HEK293 (cell line): ENCODE measurements around the gene ABR.

Experiments used
- BCL11A ChIP-seq: fragments of 450-650 bp; formaldehyde crosslinking; IDR thresholded peaks from 2 replicates; pipeline ENCODE4 v1.5.1; 2016; ENCODE audit warnings: low read depth, missing biosample characterization, missing genetic modification characterization
- KLF7 ChIP-seq: fragments of 450-650 bp; formaldehyde crosslinking; IDR thresholded peaks from 2 replicates; pipeline ENCODE4 v1.5.1; 2016; ENCODE audit warnings: missing biosample characterization, missing genetic modification characterization, borderline replicate concordance
- YY2 ChIP-seq: fragments of 450-650 bp; formaldehyde crosslinking; IDR thresholded peaks from 2 replicates; pipeline ENCODE4 v1.5.1; 2016; ENCODE audit warnings: missing biosample characterization, missing genetic modification characterization
- ZBTB48 ChIP-seq: fragments of 450-650 bp; formaldehyde crosslinking; IDR thresholded peaks from 2 replicates; pipeline ENCODE4 v1.5.1; 2016; ENCODE audit warnings: missing biosample characterization, missing genetic modification characterization
- ZEB2 ChIP-seq: fragments of 450-650 bp; formaldehyde crosslinking; IDR thresholded peaks from 2 replicates; pipeline ENCODE4 v1.5.1; 2016; ENCODE audit warnings: missing biosample characterization, missing genetic modification characterization
- ZFHX2 ChIP-seq: fragments of 450-650 bp; formaldehyde crosslinking; conservative IDR thresholded peaks from 2 replicates; pipeline ENCODE4 v1.5.1; 2016; ENCODE audit warnings: missing biosample characterization, missing genetic modification characterization
- ZNF2 ChIP-seq: fragments of 450-650 bp; formaldehyde crosslinking; IDR thresholded peaks from 2 replicates; pipeline ENCODE4 v1.5.1; 2016; ENCODE audit warnings: missing biosample characterization, missing genetic modification characterization
- ZNF302 ChIP-seq: fragments of 450-650 bp; formaldehyde crosslinking; IDR thresholded peaks from 2 replicates; pipeline ENCODE4 v1.5.1; 2016; ENCODE audit warnings: missing biosample characterization, missing genetic modification characterization, low read depth
- ZNF311 ChIP-seq: fragments of 450-650 bp; formaldehyde crosslinking; IDR thresholded peaks from 2 replicates; pipeline ENCODE4 v1.5.1; 2017; ENCODE audit warnings: missing biosample characterization, missing genetic modification characterization, borderline replicate concordance
- ZNF350 ChIP-seq: fragments of 450-650 bp; formaldehyde crosslinking; IDR thresholded peaks from 2 replicates; pipeline ENCODE4 v1.5.0; 2017; ENCODE audit warnings: missing biosample characterization, mild to moderate bottlenecking, missing genetic modification characterization
- ZNF404 ChIP-seq: fragments of 450-650 bp; formaldehyde crosslinking; IDR thresholded peaks from 2 replicates; pipeline ENCODE4 v1.5.1; 2017; ENCODE audit warnings: missing biosample characterization, missing genetic modification characterization
- ZNF416 ChIP-seq: fragments of 450-650 bp; formaldehyde crosslinking; IDR thresholded peaks from 2 replicates; pipeline ENCODE4 v1.5.1; 2016; ENCODE audit warnings: missing biosample characterization, missing genetic modification characterization
- ZNF521 ChIP-seq: fragments of 450-650 bp; formaldehyde crosslinking; IDR thresholded peaks from 2 replicates; pipeline ENCODE4 v1.5.1; 2017; ENCODE audit warnings: missing biosample characterization, mild to moderate bottlenecking, missing genetic modification characterization
- ZNF596 ChIP-seq: fragments of 450-650 bp; IDR thresholded peaks from 2 replicates; pipeline ENCODE4 v1.5.0; 2018; ENCODE audit warnings: missing biosample characterization, mild to moderate bottlenecking, missing genetic modification characterization, moderate library complexity
- ZNF600 ChIP-seq: fragments of 450-650 bp; formaldehyde crosslinking; IDR thresholded peaks from 2 replicates; pipeline ENCODE4 v1.5.1; 2016; ENCODE audit warnings: missing biosample characterization, missing genetic modification characterization
- ZNF701 ChIP-seq: fragments of 450-650 bp; formaldehyde crosslinking; IDR thresholded peaks from 2 replicates; pipeline ENCODE4 v1.5.1; 2016; ENCODE audit warnings: missing biosample characterization, missing genetic modification characterization
- ZNF792 ChIP-seq: fragments of 450-650 bp; formaldehyde crosslinking; IDR thresholded peaks from 2 replicates; pipeline ENCODE4 v1.5.1; 2016; ENCODE audit warnings: missing biosample characterization, missing genetic modification characterization
- ZSCAN30 ChIP-seq: fragments of 450-650 bp; IDR thresholded peaks from 2 replicates; pipeline ENCODE4 v1.5.1; 2018; ENCODE audit warnings: missing biosample characterization, mild to moderate bottlenecking, missing genetic modification characterization, moderate library complexity
- TF ChIP-seq, protein P1 (sequence below): fragments of 450-650 bp; formaldehyde crosslinking; IDR thresholded peaks from 2 replicates; pipeline ENCODE4 v1.5.1; 2016; ENCODE audit warnings: missing biosample characterization, missing genetic modification characterization
- TF ChIP-seq, protein P2 (sequence below): fragments of 450-650 bp; formaldehyde crosslinking; conservative IDR thresholded peaks from 2 replicates; pipeline ENCODE4 v1.5.1; 2016; ENCODE audit warnings: low read depth, missing biosample characterization, missing genetic modification characterization
- TF ChIP-seq, protein P3 (sequence below): fragments of 450-650 bp; formaldehyde crosslinking; IDR thresholded peaks from 2 replicates; pipeline ENCODE4 v1.5.1; 2017; ENCODE audit warnings: missing biosample characterization, missing genetic modification characterization
- TF ChIP-seq, protein P4 (sequence below): fragments of 450-650 bp; formaldehyde crosslinking; IDR thresholded peaks from 2 replicates; pipeline ENCODE4 v1.5.1; 2016; ENCODE audit warnings: missing biosample characterization, missing genetic modification characterization

ABR gene

DNA sequence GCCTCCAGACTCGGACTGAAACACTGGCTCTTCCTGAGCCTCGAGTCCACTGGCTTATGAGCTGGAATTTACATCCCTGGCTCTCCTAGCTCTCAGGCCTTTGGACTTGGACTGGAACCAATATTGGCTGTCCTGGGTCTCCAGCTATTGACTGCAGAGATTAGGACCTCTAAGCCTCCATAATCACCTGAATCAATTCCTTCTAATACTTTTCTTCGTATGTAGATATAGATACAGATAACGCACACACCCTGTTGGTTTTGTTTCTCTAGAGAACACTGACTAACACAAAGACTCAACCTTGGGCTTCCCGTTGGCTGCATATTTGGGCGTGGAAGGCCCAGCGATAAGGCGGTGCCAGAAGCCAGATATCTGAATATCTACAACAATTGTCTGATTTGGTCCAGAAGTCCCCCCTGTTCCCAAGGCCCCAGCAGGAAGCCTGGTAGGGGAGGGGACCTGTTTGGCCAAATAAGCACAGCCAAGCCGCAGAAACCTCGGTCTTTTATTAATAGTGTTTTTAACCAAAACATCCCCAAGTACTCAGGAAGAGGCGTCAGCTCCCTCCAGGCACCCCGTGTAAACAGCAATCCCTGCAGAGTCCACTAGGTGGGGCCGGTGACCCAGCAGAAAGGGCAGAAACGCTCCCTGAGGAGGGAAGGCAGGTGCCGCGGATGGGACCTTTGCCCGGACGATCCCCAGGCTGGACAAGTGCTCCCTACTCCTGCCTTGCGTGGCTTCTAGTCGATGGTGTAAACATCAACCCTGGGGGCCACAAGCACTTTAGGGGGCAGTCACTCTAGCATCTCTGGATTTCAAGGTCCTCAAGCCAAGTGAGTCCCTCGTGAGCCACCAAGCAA lies 57.0 kb downstream of the ABR start (continued):
- TF ChIP-seq KLF7 (tag by site-specific recombination) (no peak), ZFHX2 (tag by site-specific recombination) (no peak), ZNF404 (tag by site-specific recombination) (no peak), ZNF596 (tag by site-specific recombination) (no peak), BCL11A (tag by site-specific recombination) (no peak), ZBTB48 (tag by site-specific recombination) (peak; percentile 70; the same call in 1 of the 2 replicates), ZNF302 (tag by site-specific recombination) (no peak), ZNF2 (tag by site-specific recombination) (peak; percentile 64; the same call in 1 of the 2 replicates), ZNF600 (0 out of 2 replicates have a peak, but pooled peaks have one; percentile 24), ZNF350 (tag by site-specific recombination) (no peak), ZNF792 (no peak), ZNF311 (tag by site-specific recombination) (no peak), ZNF416 (tag by site-specific recombination) (no peak), ZEB2 (tag by site-specific recombination) (0 out of 2 replicates have a peak, but pooled peaks have one; percentile 51), ZNF521 (no peak), ZSCAN30 (tag by site-specific recombination) (0 out of 2 replicates have a peak, but pooled peaks have one; percentile 44), ZNF701 (peak; percentile 86), YY2 (tag by site-specific recombination) (no peak)
- TF ChIP-seq, protein P1, sequence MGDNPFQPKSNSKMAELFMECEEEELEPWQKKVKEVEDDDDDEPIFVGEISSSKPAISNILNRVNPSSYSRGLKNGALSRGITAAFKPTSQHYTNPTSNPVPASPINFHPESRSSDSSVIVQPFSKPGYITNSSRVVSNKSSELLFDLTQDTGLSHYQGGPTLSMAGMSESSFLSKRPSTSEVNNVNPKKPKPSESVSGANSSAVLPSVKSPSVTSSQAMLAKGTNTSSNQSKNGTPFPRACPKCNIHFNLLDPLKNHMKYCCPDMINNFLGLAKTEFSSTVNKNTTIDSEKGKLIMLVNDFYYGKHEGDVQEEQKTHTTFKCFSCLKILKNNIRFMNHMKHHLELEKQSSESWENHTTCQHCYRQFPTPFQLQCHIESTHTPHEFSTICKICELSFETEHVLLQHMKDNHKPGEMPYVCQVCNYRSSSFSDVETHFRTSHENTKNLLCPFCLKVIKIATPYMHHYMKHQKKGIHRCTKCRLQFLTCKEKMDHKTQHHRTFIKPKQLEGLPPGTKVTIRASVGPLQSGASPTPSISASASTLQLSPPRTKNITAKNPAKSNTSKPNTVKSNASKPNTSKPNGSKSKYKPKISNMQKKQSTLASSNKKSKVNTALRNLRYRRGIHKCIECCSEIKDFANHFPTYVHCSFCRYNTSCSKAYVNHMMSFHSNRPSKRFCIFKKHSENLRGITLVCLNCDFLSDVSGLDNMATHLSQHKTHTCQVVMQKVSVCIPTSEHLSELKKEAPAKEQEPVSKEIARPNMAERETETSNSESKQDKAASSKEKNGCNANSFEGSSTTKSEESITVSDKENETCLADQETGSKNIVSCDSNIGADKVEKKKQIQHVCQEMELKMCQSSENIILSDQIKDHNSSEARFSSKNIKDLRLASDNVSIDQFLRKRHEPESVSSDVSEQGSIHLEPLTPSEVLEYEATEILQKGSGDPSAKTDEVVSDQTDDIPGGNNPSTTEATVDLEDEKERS (tag by site-specific recombination), result no peak
- TF ChIP-seq, protein P2, sequence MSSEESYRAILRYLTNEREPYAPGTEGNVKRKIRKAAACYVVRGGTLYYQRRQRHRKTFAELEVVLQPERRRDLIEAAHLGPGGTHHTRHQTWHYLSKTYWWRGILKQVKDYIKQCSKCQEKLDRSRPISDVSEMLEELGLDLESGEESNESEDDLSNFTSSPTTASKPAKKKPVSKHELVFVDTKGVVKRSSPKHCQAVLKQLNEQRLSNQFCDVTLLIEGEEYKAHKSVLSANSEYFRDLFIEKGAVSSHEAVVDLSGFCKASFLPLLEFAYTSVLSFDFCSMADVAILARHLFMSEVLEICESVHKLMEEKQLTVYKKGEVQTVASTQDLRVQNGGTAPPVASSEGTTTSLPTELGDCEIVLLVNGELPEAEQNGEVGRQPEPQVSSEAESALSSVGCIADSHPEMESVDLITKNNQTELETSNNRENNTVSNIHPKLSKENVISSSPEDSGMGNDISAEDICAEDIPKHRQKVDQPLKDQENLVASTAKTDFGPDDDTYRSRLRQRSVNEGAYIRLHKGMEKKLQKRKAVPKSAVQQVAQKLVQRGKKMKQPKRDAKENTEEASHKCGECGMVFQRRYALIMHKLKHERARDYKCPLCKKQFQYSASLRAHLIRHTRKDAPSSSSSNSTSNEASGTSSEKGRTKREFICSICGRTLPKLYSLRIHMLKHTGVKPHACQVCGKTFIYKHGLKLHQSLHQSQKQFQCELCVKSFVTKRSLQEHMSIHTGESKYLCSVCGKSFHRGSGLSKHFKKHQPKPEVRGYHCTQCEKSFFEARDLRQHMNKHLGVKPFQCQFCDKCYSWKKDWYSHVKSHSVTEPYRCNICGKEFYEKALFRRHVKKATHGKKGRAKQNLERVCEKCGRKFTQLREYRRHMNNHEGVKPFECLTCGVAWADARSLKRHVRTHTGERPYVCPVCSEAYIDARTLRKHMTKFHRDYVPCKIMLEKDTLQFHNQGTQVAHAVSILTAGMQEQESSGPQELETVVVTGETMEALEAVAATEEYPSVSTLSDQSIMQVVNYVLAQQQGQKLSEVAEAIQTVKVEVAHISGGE, result 0 out of 2 replicates have a peak, but pooled peaks have one; percentile 7
- TF ChIP-seq, protein P3, sequence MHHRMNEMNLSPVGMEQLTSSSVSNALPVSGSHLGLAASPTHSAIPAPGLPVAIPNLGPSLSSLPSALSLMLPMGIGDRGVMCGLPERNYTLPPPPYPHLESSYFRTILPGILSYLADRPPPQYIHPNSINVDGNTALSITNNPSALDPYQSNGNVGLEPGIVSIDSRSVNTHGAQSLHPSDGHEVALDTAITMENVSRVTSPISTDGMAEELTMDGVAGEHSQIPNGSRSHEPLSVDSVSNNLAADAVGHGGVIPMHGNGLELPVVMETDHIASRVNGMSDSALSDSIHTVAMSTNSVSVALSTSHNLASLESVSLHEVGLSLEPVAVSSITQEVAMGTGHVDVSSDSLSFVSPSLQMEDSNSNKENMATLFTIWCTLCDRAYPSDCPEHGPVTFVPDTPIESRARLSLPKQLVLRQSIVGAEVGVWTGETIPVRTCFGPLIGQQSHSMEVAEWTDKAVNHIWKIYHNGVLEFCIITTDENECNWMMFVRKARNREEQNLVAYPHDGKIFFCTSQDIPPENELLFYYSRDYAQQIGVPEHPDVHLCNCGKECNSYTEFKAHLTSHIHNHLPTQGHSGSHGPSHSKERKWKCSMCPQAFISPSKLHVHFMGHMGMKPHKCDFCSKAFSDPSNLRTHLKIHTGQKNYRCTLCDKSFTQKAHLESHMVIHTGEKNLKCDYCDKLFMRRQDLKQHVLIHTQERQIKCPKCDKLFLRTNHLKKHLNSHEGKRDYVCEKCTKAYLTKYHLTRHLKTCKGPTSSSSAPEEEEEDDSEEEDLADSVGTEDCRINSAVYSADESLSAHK (tag by site-specific recombination), result no peak
- TF ChIP-seq, protein P4, sequence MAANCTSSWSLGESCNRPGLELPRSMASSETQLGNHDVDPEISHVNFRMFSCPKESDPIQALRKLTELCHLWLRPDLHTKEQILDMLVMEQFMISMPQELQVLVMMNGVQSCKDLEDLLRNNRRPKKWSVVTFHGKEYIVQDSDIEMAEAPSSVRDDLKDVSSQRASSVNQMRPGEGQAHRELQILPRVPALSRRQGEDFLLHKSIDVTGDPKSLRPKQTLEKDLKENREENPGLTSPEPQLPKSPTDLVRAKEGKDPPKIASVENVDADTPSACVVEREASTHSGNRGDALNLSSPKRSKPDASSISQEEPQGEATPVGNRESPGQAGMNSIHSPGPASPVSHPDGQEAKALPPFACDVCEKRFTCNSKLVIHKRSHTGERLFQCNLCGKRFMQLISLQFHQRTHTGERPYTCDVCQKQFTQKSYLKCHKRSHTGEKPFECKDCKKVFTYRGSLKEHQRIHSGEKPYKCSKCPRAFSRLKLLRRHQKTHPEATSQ (tag by site-specific recombination), result no peak
